Activated CD8-positive, alpha-beta memory T cell treated with anti-CD3 and anti-CD28 coated beads for 36 hours (primary cell): Measurements from ENCODE around the gene ALMS1. TPM values are rescaled to one million over a fixed set of nuclear protein-coding genes. Genes with fewer than 3 reads are reported as not detected.
"Not testable (repeated sequence)": the region's sequence is repeated elsewhere in the genome, so short reads cannot be mapped to it uniquely, and the experiment has no call there.

ENCODE experiments used
- CTCF ChIA-PET: fragments of 350-600 bp; sonication (Branson Sonifier 250); formaldehyde crosslinking; loops from one replicate; lab custom pipeline; 2021; ENCODE audit warnings: antibody characterized with exemption; lab: Charles Lee
- POLR2A ChIA-PET: fragments of 350-600 bp; sonication (Branson Sonifier 250); formaldehyde crosslinking; loops from one replicate; lab custom pipeline; 2021; ENCODE audit warnings: antibody characterized with exemption; lab: Charles Lee
- total RNA-seq, 2 experiments: library from RNA; stranded (reverse); gene quantifications; one replicate each; pipeline ENCODE4 v1.2.3, GENCODE V29; 2021

Gene ALMS1, protein sequence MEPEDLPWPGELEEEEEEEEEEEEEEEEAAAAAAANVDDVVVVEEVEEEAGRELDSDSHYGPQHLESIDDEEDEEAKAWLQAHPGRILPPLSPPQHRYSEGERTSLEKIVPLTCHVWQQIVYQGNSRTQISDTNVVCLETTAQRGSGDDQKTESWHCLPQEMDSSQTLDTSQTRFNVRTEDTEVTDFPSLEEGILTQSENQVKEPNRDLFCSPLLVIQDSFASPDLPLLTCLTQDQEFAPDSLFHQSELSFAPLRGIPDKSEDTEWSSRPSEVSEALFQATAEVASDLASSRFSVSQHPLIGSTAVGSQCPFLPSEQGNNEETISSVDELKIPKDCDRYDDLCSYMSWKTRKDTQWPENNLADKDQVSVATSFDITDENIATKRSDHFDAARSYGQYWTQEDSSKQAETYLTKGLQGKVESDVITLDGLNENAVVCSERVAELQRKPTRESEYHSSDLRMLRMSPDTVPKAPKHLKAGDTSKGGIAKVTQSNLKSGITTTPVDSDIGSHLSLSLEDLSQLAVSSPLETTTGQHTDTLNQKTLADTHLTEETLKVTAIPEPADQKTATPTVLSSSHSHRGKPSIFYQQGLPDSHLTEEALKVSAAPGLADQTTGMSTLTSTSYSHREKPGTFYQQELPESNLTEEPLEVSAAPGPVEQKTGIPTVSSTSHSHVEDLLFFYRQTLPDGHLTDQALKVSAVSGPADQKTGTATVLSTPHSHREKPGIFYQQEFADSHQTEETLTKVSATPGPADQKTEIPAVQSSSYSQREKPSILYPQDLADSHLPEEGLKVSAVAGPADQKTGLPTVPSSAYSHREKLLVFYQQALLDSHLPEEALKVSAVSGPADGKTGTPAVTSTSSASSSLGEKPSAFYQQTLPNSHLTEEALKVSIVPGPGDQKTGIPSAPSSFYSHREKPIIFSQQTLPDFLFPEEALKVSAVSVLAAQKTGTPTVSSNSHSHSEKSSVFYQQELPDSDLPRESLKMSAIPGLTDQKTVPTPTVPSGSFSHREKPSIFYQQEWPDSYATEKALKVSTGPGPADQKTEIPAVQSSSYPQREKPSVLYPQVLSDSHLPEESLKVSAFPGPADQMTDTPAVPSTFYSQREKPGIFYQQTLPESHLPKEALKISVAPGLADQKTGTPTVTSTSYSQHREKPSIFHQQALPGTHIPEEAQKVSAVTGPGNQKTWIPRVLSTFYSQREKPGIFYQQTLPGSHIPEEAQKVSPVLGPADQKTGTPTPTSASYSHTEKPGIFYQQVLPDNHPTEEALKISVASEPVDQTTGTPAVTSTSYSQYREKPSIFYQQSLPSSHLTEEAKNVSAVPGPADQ (N-terminal part only)
- total RNA-seq = 10 to 100 TPM; 21.1 to 22.8 TPM

DNA sequence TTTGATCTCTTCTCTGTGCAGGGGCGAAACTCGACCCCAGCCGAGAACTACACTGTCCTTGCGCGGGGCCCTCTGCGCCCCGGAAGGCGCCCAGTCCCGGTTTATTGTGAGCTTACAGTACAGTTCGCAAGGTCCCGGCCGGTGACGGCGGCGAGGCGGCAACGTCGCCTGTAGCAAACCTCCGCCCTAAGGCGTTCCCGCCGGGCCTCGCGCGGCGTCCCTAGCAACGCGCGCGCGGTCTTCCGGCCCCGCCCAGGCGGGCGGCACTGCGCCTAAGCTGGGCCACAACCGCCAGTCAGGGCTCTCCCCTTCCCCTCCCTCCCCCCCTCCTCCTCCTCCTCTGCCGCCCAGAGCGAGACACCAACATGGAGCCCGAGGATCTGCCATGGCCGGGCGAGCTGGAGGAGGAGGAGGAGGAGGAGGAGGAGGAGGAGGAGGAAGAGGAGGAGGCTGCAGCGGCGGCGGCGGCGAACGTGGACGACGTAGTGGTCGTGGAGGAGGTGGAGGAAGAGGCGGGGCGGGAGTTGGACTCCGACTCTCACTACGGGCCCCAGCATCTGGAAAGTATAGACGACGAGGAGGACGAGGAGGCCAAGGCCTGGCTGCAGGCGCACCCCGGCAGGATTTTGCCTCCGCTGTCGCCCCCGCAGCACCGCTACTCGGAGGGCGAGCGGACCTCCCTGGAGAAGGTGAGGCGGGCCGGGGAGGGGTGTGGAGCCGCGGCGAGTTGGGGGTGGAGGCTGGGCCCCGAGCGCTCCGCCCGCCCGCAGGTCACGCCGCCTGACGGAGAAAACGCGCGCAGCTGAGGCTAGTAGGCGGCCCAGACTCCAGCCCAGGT is at the start of gene ALMS1:
Gene ALMS1, plus strand, starts transcription at position 333 of the 838 bp plus-strand sequence. Its CDS starts 33 bp downstream, at position 366.
- ChIA-PET POLR2A (interaction anchor here (1.3 to 1.8 kb wide), 2 partner anchors 101 to 152 kb away, joined by 8 to 9 read pairs; partner anchors contain the start of genes CCT7, FBXO41 and PRADC1), CTCF (interaction anchor here (2.0 kb wide), 1 partner anchor 100 kb away, joined by 6 read pairs; no protein-coding TSS in a partner anchor)

GRCh38 chr2:73337828-73338227 is 47.8 kb upstream of the ALMS1 start:
- ChIA-PET CTCF (no interaction called here), POLR2A (no interaction called here)

DNA sequence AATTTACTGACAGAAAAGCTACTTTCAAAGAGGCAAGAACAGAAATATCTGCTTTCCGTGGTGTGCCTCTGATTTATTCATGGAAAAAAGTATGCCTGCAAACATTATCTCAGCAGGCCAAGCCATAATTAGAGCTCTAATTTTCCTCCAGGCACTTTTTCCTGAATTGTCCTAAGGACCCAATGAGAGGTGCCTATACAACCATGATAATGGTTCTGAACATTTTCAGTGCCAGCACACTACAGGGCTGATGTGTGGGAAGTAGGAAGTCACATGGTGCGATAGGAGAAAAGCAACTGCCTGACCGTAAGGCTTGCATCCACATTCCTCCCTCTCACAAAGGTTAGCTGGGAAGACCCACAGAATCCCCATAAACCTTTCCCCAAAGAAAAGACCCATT is 46.4 kb upstream of the ALMS1 start:
- ChIA-PET CTCF (no interaction called here), POLR2A (no interaction called here)

- ChIA-PET CTCF (interaction anchor here (0.6 kb wide), 1 partner anchor 390 kb away, joined by 4 read pairs; no protein-coding TSS in a partner anchor), POLR2A (no interaction called here)
Observed at GRCh38 chr2:73341039-73341438, 44.6 kb upstream of the ALMS1 start.

DNA sequence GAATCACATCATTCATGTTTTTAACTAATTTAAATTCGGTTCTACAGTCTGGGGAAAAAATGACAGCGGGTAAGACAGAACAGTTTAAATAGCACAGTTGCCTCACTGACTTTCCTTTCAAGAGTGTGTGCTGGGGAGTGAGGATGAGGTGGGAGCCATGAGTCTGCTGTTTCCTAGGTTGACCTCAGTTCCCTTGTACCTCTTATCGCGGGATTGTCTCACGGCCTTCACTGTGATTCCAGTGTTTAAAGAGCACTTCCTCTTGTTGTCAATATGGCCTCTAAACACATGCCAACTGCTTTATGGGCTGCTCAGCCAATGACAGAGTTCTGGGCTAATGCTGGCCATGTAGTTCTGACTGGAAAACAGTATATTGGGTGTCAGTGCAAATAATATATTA is 41.6 kb upstream of the ALMS1 start:
- CTCF ChIA-PET = no interaction called here
- POLR2A ChIA-PET = no interaction called here

GRCh38 chr2:73344747-73345146 is 40.9 kb upstream of the ALMS1 start:
- POLR2A ChIA-PET, CTCF ChIA-PET: not testable (repeated sequence)

DNA sequence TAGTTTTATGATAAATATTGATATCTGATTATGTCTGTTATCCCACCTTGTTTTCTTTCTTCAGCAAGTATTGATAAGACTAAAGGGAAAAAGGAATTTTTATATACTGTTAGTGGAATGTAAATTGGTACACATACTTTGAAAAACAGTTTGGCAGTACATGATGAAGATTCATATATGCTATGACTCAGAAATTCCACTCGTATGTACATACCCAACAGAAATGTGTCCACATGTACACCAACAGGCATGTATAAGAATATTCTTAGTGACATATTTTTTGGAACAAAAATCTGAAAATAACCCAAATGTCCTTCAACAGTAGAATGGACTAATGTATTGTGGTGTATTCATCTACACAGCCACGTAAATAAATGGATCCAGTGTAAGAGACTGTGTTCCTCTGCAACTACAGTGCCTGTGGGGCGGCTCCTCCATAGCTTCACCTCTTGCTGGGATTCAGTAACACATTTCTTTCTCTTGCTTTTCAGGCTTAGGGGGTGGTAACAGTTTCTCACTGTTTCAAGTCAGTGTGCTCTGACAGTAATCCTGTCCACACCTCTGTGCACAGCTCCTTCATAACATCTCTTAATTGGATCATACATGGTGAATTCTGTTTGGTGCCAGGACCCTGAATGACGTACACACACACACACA is 35.5 kb upstream of the ALMS1 start:
- ChIA-PET POLR2A (no interaction called here), CTCF (no interaction called here)

- CTCF ChIA-PET = no interaction called here
- POLR2A ChIA-PET = no interaction called here
Observed at GRCh38 chr2:73356097-73356496, 29.5 kb upstream of the ALMS1 start.

- CTCF ChIA-PET = no interaction called here
- POLR2A ChIA-PET = no interaction called here
Observed at GRCh38 chr2:73359915-73360697, 25.5 kb upstream of the ALMS1 start.

DNA sequence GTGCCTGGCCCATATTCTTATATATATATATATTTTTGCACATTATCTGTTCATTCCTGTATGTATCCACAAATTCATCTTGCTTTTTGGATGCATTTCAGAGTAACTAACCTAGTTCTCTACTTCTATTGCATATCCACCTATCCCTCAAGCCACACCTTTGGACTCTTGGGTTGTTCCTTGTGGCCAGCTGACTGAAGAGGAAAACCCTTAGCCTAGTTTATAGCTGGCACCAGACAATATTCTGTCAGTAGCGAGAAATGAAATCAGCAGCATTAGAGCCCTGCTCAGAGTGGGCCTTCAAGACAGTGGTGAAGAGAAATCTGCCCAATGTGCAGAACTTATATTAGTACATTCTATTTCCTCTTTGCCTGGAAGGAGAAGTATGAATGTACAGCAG is 19.6 kb upstream of the ALMS1 start:
- CTCF ChIA-PET = no interaction called here
- POLR2A ChIA-PET = no interaction called here

DNA sequence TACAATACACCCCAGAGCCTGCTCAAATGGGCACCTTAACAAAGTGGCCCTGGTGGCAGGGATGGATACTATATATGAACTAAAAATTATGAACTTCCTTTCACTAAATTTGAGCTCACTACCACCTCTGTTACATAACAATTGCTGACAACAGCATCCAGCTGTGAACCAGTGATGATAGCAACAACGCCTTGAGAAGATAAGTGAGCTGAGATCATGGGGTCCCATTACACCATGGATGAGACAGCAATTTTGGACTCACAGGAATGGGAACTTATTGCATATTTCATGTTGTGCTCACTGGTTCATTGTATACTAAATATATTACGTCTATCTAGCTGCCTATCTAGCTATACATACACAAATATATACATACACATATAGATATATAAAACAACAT is 16.9 kb upstream of the ALMS1 start:
- ChIA-PET POLR2A (no interaction called here), CTCF (interaction anchor here (0.6 kb wide), 1 partner anchor 60 kb away, joined by 4 read pairs; no protein-coding TSS in a partner anchor)

- ChIA-PET POLR2A (interaction anchor here (0.6 kb wide), 1 partner anchor 13 kb away, joined by 3 read pairs; no protein-coding TSS in a partner anchor), CTCF (no interaction called here)
Observed at GRCh38 chr2:73370348-73370747, 15.3 kb upstream of the ALMS1 start.

DNA sequence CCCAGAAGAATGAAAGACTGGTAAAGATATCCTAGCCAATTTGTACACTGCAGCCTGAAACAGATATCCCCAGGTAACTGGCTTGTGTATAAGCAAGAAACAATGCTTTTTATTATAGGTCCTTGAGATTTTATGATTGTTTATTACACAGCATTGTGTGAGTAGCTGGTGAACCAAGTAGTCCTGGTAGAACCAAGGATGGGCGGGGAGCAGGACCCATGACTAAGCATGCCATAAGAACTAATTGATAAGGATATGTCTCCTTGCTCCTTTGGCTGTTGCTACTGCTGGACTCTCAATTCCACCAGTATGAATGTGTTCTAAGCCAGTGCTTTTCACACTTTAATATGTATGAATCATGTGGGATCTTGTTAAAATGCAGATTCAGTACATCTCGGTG is 12.3 kb upstream of the ALMS1 start:
- ChIA-PET POLR2A (no interaction called here), CTCF (no interaction called here)

DNA sequence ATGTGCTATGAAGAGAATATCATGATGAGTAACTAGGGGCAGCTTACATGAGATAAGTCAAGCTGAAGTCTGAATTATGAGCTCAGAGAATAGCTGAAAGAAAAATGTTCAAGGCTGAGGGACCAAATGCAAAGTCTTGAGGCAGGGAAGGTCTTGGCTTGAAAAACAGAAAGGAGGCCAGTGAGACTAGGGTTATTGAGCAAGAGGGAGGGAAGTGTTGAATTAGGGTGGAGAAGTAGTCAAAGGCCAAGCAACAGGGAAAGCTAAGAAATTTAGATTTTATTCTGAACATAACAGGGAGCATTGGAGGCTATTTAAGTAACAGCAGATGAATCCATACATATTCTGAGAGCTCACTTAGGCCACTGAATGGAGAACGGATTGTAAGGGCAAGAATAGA is 11.4 kb upstream of the ALMS1 start:
- POLR2A ChIA-PET = no interaction called here
- CTCF ChIA-PET = no interaction called here

GRCh38 chr2:73376681-73377080 is 9.0 kb upstream of the ALMS1 start:
- CTCF ChIA-PET = no interaction called here
- POLR2A ChIA-PET = no interaction called here

GRCh38 chr2:73383036-73383435 is 2.6 kb upstream of the ALMS1 start:
- POLR2A ChIA-PET = no interaction called here
- CTCF ChIA-PET = no interaction called here

DNA sequence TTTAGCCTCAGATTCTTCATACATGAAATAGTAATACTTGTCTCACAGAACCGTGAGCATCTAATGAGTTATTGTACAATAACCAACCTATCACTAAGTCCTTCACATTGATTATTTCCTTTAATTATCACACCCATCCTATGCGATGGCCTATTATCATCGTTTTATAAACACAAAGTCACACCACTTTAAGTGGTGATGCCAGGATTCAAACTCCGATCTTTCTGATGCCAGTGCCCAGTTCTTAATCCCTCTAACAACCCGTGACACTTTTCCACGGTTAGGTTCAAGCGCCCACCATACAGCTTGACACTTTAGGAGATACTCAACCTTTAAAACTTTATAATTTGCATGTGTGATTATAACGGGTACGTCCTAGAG is 523 bp upstream of the ALMS1 start:
- POLR2A ChIA-PET = interaction anchor here (1.3 to 1.8 kb wide), 2 partner anchors 100 to 151 kb away, joined by 8 to 9 read pairs; partner anchors contain the start of genes CCT7, FBXO41 and PRADC1
- CTCF ChIA-PET = interaction anchor here (2.0 kb wide), 1 partner anchor 100 kb away, joined by 6 read pairs; no protein-coding TSS in a partner anchor
